HG03442 (cell line): ENCODE data around the gene SMARCE1.
"Not testable (repeated sequence)": the region's sequence is repeated elsewhere in the genome, so short reads cannot be mapped to it uniquely, and the experiment has no call there.

ENCODE experiments used
- ATAC-seq: cut with Tn5 transposase; IDR thresholded peaks from one replicate; pipeline ENCODE4 v1.9.1; 2021; ENCODE audit warnings: mild to moderate bottlenecking, moderate library complexity; ENCODE audit not compliant: unreplicated experiment

Gene SMARCE1

GRCh38 chr17:40586264-40586663 is 61.4 kb downstream of the SMARCE1 start:
- ATAC-seq, result not testable (repeated sequence)

GRCh38 chr17:40584950-40585349 is 62.7 kb downstream of the SMARCE1 start:
- not testable (repeated sequence) for ATAC-seq

- peak; percentile 73 for ATAC-seq
Observed at GRCh38 chr17:40582328-40582901, 65.2 kb downstream of the SMARCE1 start.

GRCh38 chr17:40580140-40580539 is 67.5 kb downstream of the SMARCE1 start:
- ATAC-seq, result no peak

GRCh38 chr17:40579471-40579870 is 68.1 kb downstream of the SMARCE1 start:
- no peak for ATAC-seq

GRCh38 chr17:40577611-40578065 is 70.0 kb downstream of the SMARCE1 start:
- peak; percentile 41 for ATAC-seq

GRCh38 chr17:40576113-40576740 is 71.4 kb downstream of the SMARCE1 start:
- no peak for ATAC-seq
